GM18526 (cell line): ENCODE data around the gene TMC2.

Source experiments
- POLR2A ChIP-seq: IDR thresholded peaks from 3 replicates; pipeline ENCODE4 v1.6.1; 2011; ENCODE audit not compliant: insufficient read length; ENCODE audit errors: extremely low read depth

TMC2 gene

GRCh38 chr20:2524709-2525506 lies 11.5 kb upstream of the TMC2 start:
- TF ChIP-seq POLR2A = no peak

GRCh38 chr20:2527762-2528161 lies 8.6 kb upstream of the TMC2 start:
- TF ChIP-seq POLR2A = no peak

GRCh38 chr20:2528671-2529271 lies 7.6 kb upstream of the TMC2 start:
- no peak for TF ChIP-seq POLR2A

GRCh38 chr20:2533118-2533517 lies 3.3 kb upstream of the TMC2 start:
- no peak for TF ChIP-seq POLR2A

- TF ChIP-seq POLR2A = no peak
These were observed 438 bp upstream of the TMC2 start for GRCh38 chr20:2535711-2536559.

- no peak for TF ChIP-seq POLR2A
These were observed 728 bp downstream of the TMC2 start for GRCh38 chr20:2537101-2537500.

- TF ChIP-seq POLR2A = no peak
These were observed 2.0 kb downstream of the TMC2 start for GRCh38 chr20:2538356-2538755.

- no peak for TF ChIP-seq POLR2A
These were observed 2.8 kb downstream of the TMC2 start for GRCh38 chr20:2538931-2539720.

GRCh38 chr20:2541940-2542339 lies 5.6 kb downstream of the TMC2 start:
- TF ChIP-seq POLR2A = no peak

GRCh38 chr20:2542361-2542760 lies 6.0 kb downstream of the TMC2 start:
- no peak for TF ChIP-seq POLR2A

GRCh38 chr20:2544211-2544610 lies 7.8 kb downstream of the TMC2 start:
- TF ChIP-seq POLR2A = no peak

- no peak for TF ChIP-seq POLR2A
These were observed 9.2 kb downstream of the TMC2 start for GRCh38 chr20:2545594-2545993.

GRCh38 chr20:2557873-2558580 lies 21.7 kb downstream of the TMC2 start:
- no peak for TF ChIP-seq POLR2A

GRCh38 chr20:2558581-2559278 lies 22.4 kb downstream of the TMC2 start:
- no peak for TF ChIP-seq POLR2A

- TF ChIP-seq POLR2A = no peak
These were observed 22.9 kb downstream of the TMC2 start for GRCh38 chr20:2559279-2559626.

- no peak for TF ChIP-seq POLR2A
These were observed 23.3 kb downstream of the TMC2 start for GRCh38 chr20:2559651-2560050.
